Measurements from ENCODE around the gene ACTN4. TPM values are rescaled to one million over a fixed set of nuclear protein-coding genes. Genes with fewer than 3 reads are reported as not detected.
"Not testable (repeated sequence)": the region's sequence is repeated elsewhere in the genome, so short reads cannot be mapped to it uniquely, and the experiment has no call there.

Gene ACTN4
- polyA plus RNA-seq, 2 donors = 261 to 376 TPM

- WGBS, 2 donors = 87% methylated on average over 3 of the region's 3 CpGs
- Histone ChIP-seq H3K36me3 (ENCODE audit: control insufficient read depth in 2 of 2, insufficient read depth in 2 of 2, low read length in 1 of 2) (no peaks in the 10 kb centered on the region), H3K4me3 (ENCODE audit: low read depth in 1 of 2, low read length in 2 of 2) (no peak overlapping the region), H3K27ac (ENCODE audit: low read depth in 2 of 2, low read length in 1 of 2) (no peak overlapping the region), H3K9me3 (ENCODE audit: control insufficient read depth in 2 of 2, insufficient read depth in 1 of 2, low read depth in 1 of 2, low read length in 1 of 2) (no peaks in the 10 kb centered on the region), H3K4me1 (ENCODE audit: control insufficient read depth in 2 of 2, insufficient read depth in 2 of 2, low read length in 1 of 2) (no peaks in the 10 kb centered on the region), H3K27me3 (ENCODE audit: control insufficient read depth in 1 of 2, insufficient read depth in 2 of 2, low read length in 2 of 2) (no peaks in the 10 kb centered on the region)
Observed at GRCh38 chr19:38763795-38764220, 116.4 kb downstream of the ACTN4 start.

- Histone ChIP-seq H3K36me3 (ENCODE audit: control insufficient read depth in 2 of 2, insufficient read depth in 2 of 2, low read length in 1 of 2) (no peaks in the 10 kb centered on the region), H3K27me3 (ENCODE audit: control insufficient read depth in 1 of 2, insufficient read depth in 2 of 2, low read length in 2 of 2) (no peaks in the 10 kb centered on the region), H3K4me3 (ENCODE audit: low read depth in 1 of 2, low read length in 2 of 2) (no peak overlapping the region), H3K4me1 (ENCODE audit: control insufficient read depth in 2 of 2, insufficient read depth in 2 of 2, low read length in 1 of 2) (peaks cover 0 to 4% of the 10 kb centered on the region in 2 donors), H3K27ac (ENCODE audit: low read depth in 2 of 2, low read length in 1 of 2) (no peak overlapping the region), H3K9me3 (ENCODE audit: control insufficient read depth in 2 of 2, insufficient read depth in 1 of 2, low read depth in 1 of 2, low read length in 1 of 2) (no peaks in the 10 kb centered on the region)
- WGBS, 2 donors = 92 to 96% methylated on average over 2 of the region's 2 CpGs
Observed at GRCh38 chr19:38765214-38765613, 117.8 kb downstream of the ACTN4 start.

- H3K27me3 ChIP-seq (ENCODE audit: control insufficient read depth in 1 of 2, insufficient read depth in 2 of 2, low read length in 2 of 2) = no peaks in the 10 kb centered on the region
- H3K4me3 ChIP-seq (ENCODE audit: low read depth in 1 of 2, low read length in 2 of 2) = no peak overlapping the region
- no peaks in the 10 kb centered on the region for H3K9me3 ChIP-seq (ENCODE audit: control insufficient read depth in 2 of 2, insufficient read depth in 1 of 2, low read depth in 1 of 2, low read length in 1 of 2)
- H3K27ac ChIP-seq (ENCODE audit: low read depth in 2 of 2, low read length in 1 of 2) = no peak overlapping the region
- H3K4me1 ChIP-seq (ENCODE audit: control insufficient read depth in 2 of 2, insufficient read depth in 2 of 2, low read length in 1 of 2) = peaks cover 0 to 4% of the 10 kb centered on the region in 2 donors
- H3K36me3 ChIP-seq (ENCODE audit: control insufficient read depth in 2 of 2, insufficient read depth in 2 of 2, low read length in 1 of 2) = no peaks in the 10 kb centered on the region
- 87% methylated on average over 10 of the region's 10 CpGs for WGBS, 2 donors
Observed at GRCh38 chr19:38766276-38767047, 119.0 kb downstream of the ACTN4 start.

GRCh38 chr19:38769635-38770211 lies 122.3 kb downstream of the ACTN4 start:
- Histone ChIP-seq H3K4me3 (ENCODE audit: low read depth in 1 of 2, low read length in 2 of 2) (peak overlapping the region; percentile 29 to 37), H3K27ac (ENCODE audit: low read depth in 2 of 2, low read length in 1 of 2) (peak overlapping the region; percentile 95 to 97), H3K4me1 (ENCODE audit: control insufficient read depth in 2 of 2, insufficient read depth in 2 of 2, low read length in 1 of 2) (peaks cover 2 to 12% of the 10 kb centered on the region in 2 donors), H3K27me3 (ENCODE audit: control insufficient read depth in 1 of 2, insufficient read depth in 2 of 2, low read length in 2 of 2) (no peaks in the 10 kb centered on the region), H3K36me3 (ENCODE audit: control insufficient read depth in 2 of 2, insufficient read depth in 2 of 2, low read length in 1 of 2) (no peaks in the 10 kb centered on the region), H3K9me3 (ENCODE audit: control insufficient read depth in 2 of 2, insufficient read depth in 1 of 2, low read depth in 1 of 2, low read length in 1 of 2) (no peaks in the 10 kb centered on the region)
- 6 to 12% methylated on average over 41 to 42 of the region's 42 CpGs for WGBS, 2 donors

GRCh38 chr19:38770228-38770948 lies 122.9 kb downstream of the ACTN4 start:
- Histone ChIP-seq H3K4me3 (ENCODE audit: low read depth in 1 of 2, low read length in 2 of 2) (peak overlapping the region; percentile 29 to 37), H3K4me1 (ENCODE audit: control insufficient read depth in 2 of 2, insufficient read depth in 2 of 2, low read length in 1 of 2) (peaks cover 2 to 14% of the 10 kb centered on the region in 2 donors), H3K27ac (ENCODE audit: low read depth in 2 of 2, low read length in 1 of 2) (peak overlapping the region; percentile 89 to 97)
- WGBS, 2 donors = 4 to 7% methylated on average over 21 to 26 of the region's 58 CpGs
- not testable (repeated sequence) for H3K36me3 ChIP-seq (ENCODE audit: control insufficient read depth in 2 of 2, insufficient read depth in 2 of 2, low read length in 1 of 2); H3K9me3 ChIP-seq (ENCODE audit: control insufficient read depth in 2 of 2, insufficient read depth in 1 of 2, low read depth in 1 of 2, low read length in 1 of 2); H3K27me3 ChIP-seq (ENCODE audit: control insufficient read depth in 1 of 2, insufficient read depth in 2 of 2, low read length in 2 of 2)

GRCh38 chr19:38770949-38771275 lies 123.5 kb downstream of the ACTN4 start:
- not testable (repeated sequence) for H3K36me3 ChIP-seq (ENCODE audit: control insufficient read depth in 2 of 2, insufficient read depth in 2 of 2, low read length in 1 of 2); H3K4me3 ChIP-seq (ENCODE audit: low read depth in 1 of 2, low read length in 2 of 2); H3K9me3 ChIP-seq (ENCODE audit: control insufficient read depth in 2 of 2, insufficient read depth in 1 of 2, low read depth in 1 of 2, low read length in 1 of 2); H3K27me3 ChIP-seq (ENCODE audit: control insufficient read depth in 1 of 2, insufficient read depth in 2 of 2, low read length in 2 of 2)
- Histone ChIP-seq H3K4me1 (ENCODE audit: control insufficient read depth in 2 of 2, insufficient read depth in 2 of 2, low read length in 1 of 2) (peaks cover 2 to 14% of the 10 kb centered on the region in 2 donors), H3K27ac (ENCODE audit: low read depth in 2 of 2, low read length in 1 of 2) (peak overlapping the region in 1 of 2 donors; percentile 60)
- WGBS, 2 donors = 13 to 15% methylated on average over 1 of the region's 22 CpGs

GRCh38 chr19:38771569-38771968 lies 124.1 kb downstream of the ACTN4 start:
- 38 to 63% methylated on average over 7 to 8 of the region's 30 CpGs for WGBS, 2 donors
- Histone ChIP-seq H3K4me1 (ENCODE audit: control insufficient read depth in 2 of 2, insufficient read depth in 2 of 2, low read length in 1 of 2) (peaks cover 2 to 14% of the 10 kb centered on the region in 2 donors), H3K27ac (ENCODE audit: low read depth in 2 of 2, low read length in 1 of 2) (peak overlapping the region; percentile 63 to 78), H3K4me3 (ENCODE audit: low read depth in 1 of 2, low read length in 2 of 2) (peak overlapping the region in 1 of 2 donors; percentile 18)
- H3K9me3 ChIP-seq (ENCODE audit: control insufficient read depth in 2 of 2, insufficient read depth in 1 of 2, low read depth in 1 of 2, low read length in 1 of 2); H3K36me3 ChIP-seq (ENCODE audit: control insufficient read depth in 2 of 2, insufficient read depth in 2 of 2, low read length in 1 of 2); H3K27me3 ChIP-seq (ENCODE audit: control insufficient read depth in 1 of 2, insufficient read depth in 2 of 2, low read length in 2 of 2): not testable (repeated sequence)

- Histone ChIP-seq H3K36me3 (ENCODE audit: control insufficient read depth in 2 of 2, insufficient read depth in 2 of 2, low read length in 1 of 2) (no peaks in the 10 kb centered on the region), H3K27ac (ENCODE audit: low read depth in 2 of 2, low read length in 1 of 2) (peak within 1 kb of the TSS; percentile 68 to 75), H3K4me1 (ENCODE audit: control insufficient read depth in 2 of 2, insufficient read depth in 2 of 2, low read length in 1 of 2) (peaks cover 2 to 14% of the 10 kb centered on the region in 2 donors), H3K4me3 (ENCODE audit: low read depth in 1 of 2, low read length in 2 of 2) (no peak within 1 kb of the TSS), H3K9me3 (ENCODE audit: control insufficient read depth in 2 of 2, insufficient read depth in 1 of 2, low read depth in 1 of 2, low read length in 1 of 2) (no peaks in the 10 kb centered on the region), H3K27me3 (ENCODE audit: control insufficient read depth in 1 of 2, insufficient read depth in 2 of 2, low read length in 2 of 2) (no peaks in the 10 kb centered on the region)
- 53 to 75% methylated on average over 9 to 10 of the region's 14 CpGs for WGBS, 2 donors
Observed at GRCh38 chr19:38773469-38774177, 126.2 kb downstream of the ACTN4 start, which contains the start of gene LGALS7. Gene LGALS7, minus strand, starts transcription at chr19:38773517. Its CDS starts 25 bp downstream, at chr19:38773492.
